Mesenteric fat pad (tissue), 1 donor: ENCODE data around the gene CRYBG2. TPM values are rescaled to one million over a fixed set of nuclear protein-coding genes. Genes with fewer than 3 reads are reported as not detected.
A peak's percentile ranks its signal among the peaks of the same experiment; 100 is the strongest.

Source experiments
- DNase-seq: peaks from one replicate; pipeline ENCODE4 v3.0.0-alpha.2; 2020; ENCODE audit warnings: low spot score
- total RNA-seq: library from RNA; stranded (reverse); fragmentation: NEBNext Ultra II Directional; extraction: Animal tissue kit (Norgen Biotek cat#: 25700); gene quantifications from one replicate; pipeline ENCODE4 v1.2.1, GENCODE V29; 2021
- donor health status: DM: yes; HTN: yes; CAD: no.

The CRYBG2 gene
- total RNA-seq, 1 donor from 2014 or later: 0.06 TPM

- DNase-seq: no peak
Measured at GRCh38 chr1:26372039-26372438, 18.1 kb upstream of the CRYBG2 start.

DNA sequence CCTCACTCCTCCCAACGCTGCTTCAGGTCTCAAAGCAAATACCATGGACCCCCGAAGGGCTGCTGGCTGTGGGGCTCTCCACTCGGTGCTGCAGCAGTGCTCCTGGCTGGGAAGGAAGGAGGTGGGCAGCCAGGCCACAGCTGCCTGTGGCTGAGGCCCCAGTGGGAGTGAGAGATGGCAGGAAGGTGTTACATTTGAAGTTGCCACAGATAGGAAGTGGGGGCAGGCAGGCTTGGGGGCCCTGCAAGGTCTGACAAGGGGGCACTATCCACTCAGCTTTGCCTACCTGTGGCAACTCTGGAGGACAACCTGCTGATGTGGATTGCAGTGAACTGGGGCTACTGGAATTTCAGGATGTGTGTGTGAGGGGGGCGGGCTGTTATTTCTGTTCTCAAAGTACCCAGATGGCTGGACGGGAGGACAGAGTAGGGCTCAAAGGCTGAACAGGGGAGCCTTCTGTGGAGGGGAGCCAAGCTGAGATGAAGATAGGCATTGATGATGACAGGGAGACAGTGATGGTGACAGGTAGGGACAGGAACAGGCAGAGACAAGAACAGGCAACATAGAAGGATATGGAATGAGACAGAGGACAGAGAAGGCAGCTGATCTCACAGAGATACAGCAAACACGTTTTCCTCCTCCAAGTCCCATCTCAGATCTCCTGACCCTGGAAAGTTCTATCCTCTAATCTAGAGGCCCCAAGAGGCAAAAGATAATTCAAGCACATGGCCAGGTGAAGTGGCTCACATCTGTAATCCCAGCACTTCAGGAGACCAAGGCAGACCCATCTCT lies 16.9 kb upstream of the CRYBG2 start:
- DNase-seq: no peak

DNA sequence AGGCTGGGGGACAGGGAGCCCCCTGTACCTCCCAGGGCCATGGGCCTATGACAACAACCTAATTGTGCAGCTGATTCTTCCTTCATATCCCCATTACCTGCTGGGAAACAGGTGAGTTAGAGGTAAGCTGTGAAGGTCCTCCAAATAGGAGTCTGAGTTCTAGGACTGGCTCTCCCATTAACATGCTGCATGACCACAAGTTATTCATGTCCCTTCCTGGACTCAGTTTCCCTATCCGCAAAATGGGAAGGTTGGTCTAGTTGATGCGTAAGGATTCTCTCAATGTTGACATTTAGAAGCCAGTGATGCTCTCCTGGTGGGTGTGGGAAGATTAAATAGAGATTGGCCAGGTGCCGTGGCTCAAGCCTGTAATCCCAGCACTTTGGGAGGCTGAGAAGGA lies 14.6 kb upstream of the CRYBG2 start:
- DNase-seq: no peak

- DNase-seq: no peak
Measured at GRCh38 chr1:26368006-26368405, 14.1 kb upstream of the CRYBG2 start.

GRCh38 chr1:26367441-26367840 lies 13.5 kb upstream of the CRYBG2 start:
- DNase-seq: no peak

DNA sequence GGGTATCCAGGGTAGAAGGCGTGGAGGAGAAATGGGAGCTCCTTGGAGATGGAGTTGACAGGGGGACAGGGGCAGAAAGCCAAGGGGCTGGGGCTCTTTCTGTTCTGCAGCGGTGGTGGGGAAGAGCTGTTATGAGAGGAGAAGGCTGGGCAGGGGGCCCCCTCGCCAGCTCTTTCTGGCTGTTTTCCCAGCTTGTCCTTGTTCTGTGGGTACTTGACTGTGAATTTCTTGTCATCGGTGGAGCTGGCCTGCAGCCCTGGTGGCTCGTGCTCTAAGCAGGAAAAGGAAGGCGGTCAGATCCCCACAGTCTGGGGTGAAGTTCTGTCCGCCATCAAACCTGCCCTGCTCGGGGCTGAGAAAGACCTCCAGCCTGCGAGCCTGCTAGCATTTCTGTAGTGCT lies 11.0 kb upstream of the CRYBG2 start:
- no peak for DNase-seq

DNA sequence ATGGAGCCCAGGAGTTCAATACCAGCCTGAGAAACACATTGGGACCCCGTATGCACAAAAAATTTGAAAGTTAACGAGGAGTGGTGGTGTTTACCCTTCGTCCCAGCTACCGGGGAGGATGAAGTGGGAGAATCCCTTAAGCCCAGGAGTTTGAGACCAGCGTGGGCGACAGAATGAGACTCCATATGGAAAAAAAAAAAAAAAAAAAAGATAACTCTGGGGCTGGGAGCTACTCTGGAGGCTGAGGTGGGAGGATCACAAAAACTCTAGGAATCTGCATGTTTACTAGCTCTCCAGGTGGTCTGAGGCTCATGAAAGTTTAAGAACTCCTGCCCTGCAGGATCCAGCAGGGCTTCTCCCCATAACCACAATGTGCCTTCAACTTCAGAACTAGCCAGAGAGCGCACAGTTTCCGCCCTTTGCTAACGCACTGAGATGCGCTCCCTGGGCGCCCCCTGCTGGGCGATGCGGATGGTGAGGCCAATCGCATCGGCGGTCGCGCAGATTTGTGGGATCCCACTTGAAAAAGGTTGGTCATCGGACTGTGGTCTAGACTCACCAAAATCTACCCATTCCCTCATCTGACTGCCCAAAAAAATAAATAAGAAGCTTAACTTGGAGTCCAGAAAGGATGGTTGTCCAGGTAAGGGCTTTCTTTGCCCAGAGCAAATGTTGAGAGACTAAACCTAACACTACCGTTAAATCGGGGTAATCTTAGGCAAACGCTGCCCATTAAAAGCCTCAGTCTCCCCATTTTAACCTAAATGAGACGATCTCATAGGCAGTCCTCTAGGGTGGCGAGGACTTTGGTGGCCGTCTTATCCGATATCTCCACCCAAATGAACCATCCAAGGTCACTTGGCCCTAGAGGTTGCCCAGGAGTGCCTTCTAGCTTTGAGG lies 9.9 kb upstream of the CRYBG2 start:
- DNase-seq: peak; percentile 94

GRCh38 chr1:26362331-26362730 lies 8.4 kb upstream of the CRYBG2 start:
- DNase-seq: no peak

GRCh38 chr1:26361605-26362122 lies 7.7 kb upstream of the CRYBG2 start:
- no peak for DNase-seq

GRCh38 chr1:26360807-26361604 lies 7.1 kb upstream of the CRYBG2 start:
- no peak for DNase-seq

- DNase-seq: no peak
Measured at GRCh38 chr1:26359981-26360806, 6.3 kb upstream of the CRYBG2 start.

- DNase-seq: no peak
Measured at GRCh38 chr1:26358411-26359384, 4.8 kb upstream of the CRYBG2 start.

GRCh38 chr1:26357121-26357602 lies 3.2 kb upstream of the CRYBG2 start:
- no peak for DNase-seq

DNA sequence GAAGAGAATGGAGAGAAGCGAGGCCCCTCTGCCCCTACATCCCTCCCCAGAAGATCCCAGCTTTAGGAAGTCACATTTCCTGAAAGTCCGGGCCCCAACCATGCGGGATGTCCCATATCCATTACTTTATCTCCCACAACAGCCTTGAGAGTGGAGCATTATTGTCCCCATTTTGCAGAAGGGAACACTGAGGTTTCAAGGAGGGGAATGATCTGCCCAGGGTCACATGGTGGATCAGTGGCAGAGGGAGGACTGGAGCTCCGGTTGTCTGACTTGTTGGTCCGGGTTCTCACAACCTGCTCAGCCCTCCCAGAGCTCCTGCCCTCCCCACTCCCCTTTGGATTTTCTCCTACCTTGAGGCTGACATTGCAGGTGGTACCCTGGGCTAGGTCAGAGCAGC lies 2.2 kb upstream of the CRYBG2 start:
- DNase-seq: no peak

- no peak for DNase-seq
Measured at GRCh38 chr1:26354972-26355371, 1.0 kb upstream of the CRYBG2 start.

- no peak for DNase-seq
Measured at GRCh38 chr1:26353210-26353859, 595 bp downstream of the CRYBG2 start.

DNA sequence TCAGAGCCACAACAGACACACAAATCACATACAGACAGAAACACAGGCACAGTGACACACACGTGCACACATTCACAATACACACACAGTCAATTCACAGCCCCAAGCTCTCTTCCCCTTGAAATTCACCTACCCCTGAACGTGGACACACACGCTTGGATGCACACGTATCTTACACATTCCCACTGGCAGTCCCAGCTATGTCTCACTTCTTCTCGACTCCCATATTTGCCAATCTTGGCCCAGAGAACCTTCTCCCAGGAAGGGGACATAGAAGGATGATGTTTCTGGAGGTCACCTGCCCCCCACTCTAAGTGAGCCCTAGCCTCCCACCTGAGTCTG lies 1.6 kb downstream of the CRYBG2 start:
- DNase-seq: no peak

DNA sequence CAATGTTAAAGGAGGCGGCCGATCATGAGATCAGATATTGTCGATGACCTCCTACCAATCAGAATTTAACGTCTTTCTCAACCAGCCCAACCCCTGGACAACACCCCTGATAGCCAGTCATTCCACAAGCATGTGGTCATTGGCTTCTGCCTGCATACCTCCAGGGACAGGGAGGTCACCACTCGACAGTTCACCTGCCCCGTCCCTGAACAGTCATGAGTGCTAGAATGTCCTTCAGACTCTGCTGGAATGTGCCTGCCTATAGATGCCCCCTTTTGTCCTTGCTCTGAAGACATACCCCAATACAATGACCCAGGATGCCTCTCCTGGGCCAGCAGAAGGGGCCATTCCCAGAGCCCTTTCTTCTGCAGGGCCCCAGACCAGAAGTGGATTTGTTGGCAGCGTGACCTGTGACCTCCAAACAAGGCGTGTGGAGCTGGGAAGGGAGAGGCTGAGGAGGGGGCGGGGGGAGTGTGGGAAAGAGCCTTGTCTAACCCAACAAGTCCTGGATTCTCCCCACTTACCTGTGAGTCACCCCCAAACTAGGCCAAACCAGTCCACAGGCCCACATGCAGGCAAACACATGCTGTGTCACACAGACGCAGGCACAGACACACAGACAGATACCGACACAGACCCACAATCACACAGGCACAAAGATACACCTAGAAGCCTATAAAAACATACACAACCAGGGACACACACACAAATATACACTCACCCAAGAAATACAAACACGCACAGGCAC lies 2.2 kb downstream of the CRYBG2 start:
- DNase-seq: no peak
